Measurements from ENCODE around the gene CRY2. TPM values are rescaled to one million over a fixed set of nuclear protein-coding genes. Genes with fewer than 3 reads are reported as not detected.

CRY2 gene
- polyA plus RNA-seq, 1 donor (not counting 4 experiments of a cell fraction or from before 2014, with no cell fraction given) = 7.9 TPM

- Histone ChIP-seq H3K36me3 (ENCODE audit: control insufficient read depth in 2 of 2, extremely low read depth in 1 of 2, insufficient read depth in 2 of 2, low read length in 2 of 2) (no peaks in the 10 kb centered on the region), H3K9me1 (ENCODE audit: control insufficient read depth, extremely low read depth, insufficient read depth, low read length) (no peaks in the 10 kb centered on the region), H2AFZ (ENCODE audit: control insufficient read depth, low read length) (no peak overlapping the region), H3K9me3 (ENCODE audit: control insufficient read depth, low read depth, low read length) (no peaks in the 10 kb centered on the region), H3K79me2 (ENCODE audit: control insufficient read depth, insufficient read depth, low read length) (no peaks in the 10 kb centered on the region), H3K9ac (ENCODE audit: control insufficient read depth, extremely low read depth, insufficient read depth, low read length) (no peak overlapping the region), H3K27me3 (ENCODE audit: control insufficient read depth, extremely low read depth, insufficient read depth, low read length) (peaks cover 32% of the 10 kb centered on the region), H3K27ac (ENCODE audit: control insufficient read depth, insufficient read depth, low read length) (no peak overlapping the region), H3K4me2 (ENCODE audit: control insufficient read depth, extremely low read depth, insufficient read depth, low read depth, low read length) (no peak overlapping the region), H3K4me1 (ENCODE audit: control insufficient read depth, extremely low read depth, insufficient read depth, low read length) (peaks cover 7% of the 10 kb centered on the region), H3K4me3 (ENCODE audit: control insufficient read depth in 2 of 3, extremely low read depth in 1 of 3, insufficient read depth in 2 of 3, low read depth in 1 of 3, low read length in 3 of 3) (no peak overlapping the region), H4K20me1 (ENCODE audit: control insufficient read depth, extremely low read depth, insufficient read depth, low read length) (no peaks in the 10 kb centered on the region)
- no peak for DNase-seq (ENCODE audit: low read depth, low spot score)
- FAIRE-seq = no peak
- TF ChIP-seq, protein P1, sequence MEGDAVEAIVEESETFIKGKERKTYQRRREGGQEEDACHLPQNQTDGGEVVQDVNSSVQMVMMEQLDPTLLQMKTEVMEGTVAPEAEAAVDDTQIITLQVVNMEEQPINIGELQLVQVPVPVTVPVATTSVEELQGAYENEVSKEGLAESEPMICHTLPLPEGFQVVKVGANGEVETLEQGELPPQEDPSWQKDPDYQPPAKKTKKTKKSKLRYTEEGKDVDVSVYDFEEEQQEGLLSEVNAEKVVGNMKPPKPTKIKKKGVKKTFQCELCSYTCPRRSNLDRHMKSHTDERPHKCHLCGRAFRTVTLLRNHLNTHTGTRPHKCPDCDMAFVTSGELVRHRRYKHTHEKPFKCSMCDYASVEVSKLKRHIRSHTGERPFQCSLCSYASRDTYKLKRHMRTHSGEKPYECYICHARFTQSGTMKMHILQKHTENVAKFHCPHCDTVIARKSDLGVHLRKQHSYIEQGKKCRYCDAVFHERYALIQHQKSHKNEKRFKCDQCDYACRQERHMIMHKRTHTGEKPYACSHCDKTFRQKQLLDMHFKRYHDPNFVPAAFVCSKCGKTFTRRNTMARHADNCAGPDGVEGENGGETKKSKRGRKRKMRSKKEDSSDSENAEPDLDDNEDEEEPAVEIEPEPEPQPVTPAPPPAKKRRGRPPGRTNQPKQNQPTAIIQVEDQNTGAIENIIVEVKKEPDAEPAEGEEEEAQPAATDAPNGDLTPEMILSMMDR (optimal IDR thresholded peaks at IDR 0.05 in 1 of 3, IDR thresholded peaks at IDR 0.05 in 1 of 3, conservative IDR thresholded peaks at IDR 0.05 in 1 of 3; ENCODE audit: extremely low read depth in 1 of 3, insufficient read depth in 2 of 3, low read length in 3 of 3) = no peak
- no peak for TF ChIP-seq EZH2 (IDR thresholded peaks at IDR 0.05; ENCODE audit: low read length)
- dilution Hi-C loops (cut with MboI; ENCODE audit: extremely low pct_ligation_motif_present, low sequenced_read_pairs) = no loop called here
These were observed 53.8 kb downstream of the CRY2 start for GRCh38 chr11:45900916-45901617.

DNA sequence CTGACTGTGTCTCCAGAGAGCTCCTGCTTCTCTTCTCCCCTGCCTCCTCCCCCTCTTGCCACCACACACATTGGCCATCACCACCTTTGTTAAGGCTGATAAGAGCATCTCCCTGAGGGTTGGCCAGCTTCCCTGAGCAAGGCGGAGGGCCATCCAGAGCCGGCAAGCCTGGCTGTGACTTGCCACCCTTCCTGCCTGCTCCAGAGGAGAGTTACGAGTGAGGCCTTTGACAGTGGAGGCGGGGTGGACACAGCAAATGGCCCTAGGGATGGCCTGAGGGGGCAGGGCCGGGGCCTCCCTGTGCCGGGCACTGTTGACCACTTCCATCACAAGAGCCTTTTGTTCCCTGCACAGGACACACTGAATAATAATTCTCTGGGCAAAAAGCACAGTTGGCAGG is 54.4 kb downstream of the CRY2 start:
- TF ChIP-seq EZH2 (IDR thresholded peaks at IDR 0.05; ENCODE audit: low read length) = no peak
- TF ChIP-seq, protein P1 (optimal IDR thresholded peaks at IDR 0.05 in 1 of 3, IDR thresholded peaks at IDR 0.05 in 1 of 3, conservative IDR thresholded peaks at IDR 0.05 in 1 of 3; ENCODE audit: extremely low read depth in 1 of 3, insufficient read depth in 2 of 3, low read length in 3 of 3) = no peak
- dilution Hi-C loops (cut with MboI; ENCODE audit: extremely low pct_ligation_motif_present, low sequenced_read_pairs) = no loop called here
- H3K79me2 ChIP-seq (ENCODE audit: control insufficient read depth, insufficient read depth, low read length) = no peaks in the 10 kb centered on the region

More for the DNA sequence above, 54.4 kb downstream of the CRY2 start:
- Histone ChIP-seq H3K4me1 (ENCODE audit: control insufficient read depth, extremely low read depth, insufficient read depth, low read length) (peaks cover 7% of the 10 kb centered on the region), H3K27ac (ENCODE audit: control insufficient read depth, insufficient read depth, low read length) (no peak overlapping the region), H2AFZ (ENCODE audit: control insufficient read depth, low read length) (no peak overlapping the region), H3K9me1 (ENCODE audit: control insufficient read depth, extremely low read depth, insufficient read depth, low read length) (no peaks in the 10 kb centered on the region), H3K9ac (ENCODE audit: control insufficient read depth, extremely low read depth, insufficient read depth, low read length) (no peak overlapping the region), H3K36me3 (ENCODE audit: control insufficient read depth in 2 of 2, extremely low read depth in 1 of 2, insufficient read depth in 2 of 2, low read length in 2 of 2) (no peaks in the 10 kb centered on the region), H4K20me1 (ENCODE audit: control insufficient read depth, extremely low read depth, insufficient read depth, low read length) (no peaks in the 10 kb centered on the region), H3K9me3 (ENCODE audit: control insufficient read depth, low read depth, low read length) (no peaks in the 10 kb centered on the region), H3K27me3 (ENCODE audit: control insufficient read depth, extremely low read depth, insufficient read depth, low read length) (peaks cover 28% of the 10 kb centered on the region), H3K4me3 (ENCODE audit: control insufficient read depth in 2 of 3, extremely low read depth in 1 of 3, insufficient read depth in 2 of 3, low read depth in 1 of 3, low read length in 3 of 3) (no peak overlapping the region), H3K4me2 (ENCODE audit: control insufficient read depth, extremely low read depth, insufficient read depth, low read depth, low read length) (no peak overlapping the region)
- DNase-seq (ENCODE audit: low read depth, low spot score) (no peak), FAIRE-seq (no peak)
